Measurements from ENCODE around the gene KRTAP4-1. TPM values are rescaled to one million over a fixed set of nuclear protein-coding genes. Genes with fewer than 3 reads are reported as not detected.

The KRTAP4-1 gene
- total and polyA plus RNA-seq, 2 donors (not counting 3 experiments of a cell fraction or from before 2014, with no cell fraction given): not detected

DNA sequence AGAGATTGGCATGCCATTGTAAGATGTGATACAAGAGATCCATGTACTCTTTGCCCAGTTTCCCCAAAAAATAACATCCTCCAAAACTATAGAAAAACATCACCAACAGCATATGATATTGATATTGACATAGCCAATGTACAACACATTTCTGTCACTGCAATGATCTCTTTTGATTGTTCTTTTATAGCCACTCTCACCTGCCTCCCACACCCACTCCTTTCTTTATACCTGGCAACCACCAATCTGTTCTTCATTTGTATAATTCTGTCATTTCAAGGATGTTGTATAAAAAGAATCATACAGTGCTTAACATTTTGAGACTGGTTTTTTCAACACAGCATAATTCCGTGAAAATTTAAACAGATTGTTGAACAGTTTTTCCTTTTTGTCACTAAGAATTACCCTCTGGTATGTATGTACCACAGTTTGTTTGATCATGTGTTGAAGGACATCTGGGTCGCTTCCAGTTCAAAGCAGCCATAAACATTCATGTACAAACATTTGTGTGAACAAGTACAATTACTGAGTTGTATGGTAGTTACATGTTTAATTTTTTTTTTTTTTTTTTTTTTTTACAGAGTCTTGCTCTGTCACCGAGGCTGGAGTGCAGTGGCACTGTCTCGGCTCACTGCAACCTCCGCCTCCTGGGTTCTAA, 14.8 kb upstream of the KRTAP4-1 start:
- FAIRE-seq: no peak

More for the DNA sequence above, 14.8 kb upstream of the KRTAP4-1 start:
- H3K27me3 ChIP-seq (ENCODE audit: control insufficient read depth in 2 of 2, insufficient read depth in 2 of 2, low read length in 2 of 2): no peaks in the 10 kb centered on the region
- no peak for TF ChIP-seq POLR2AphosphoS5 (IDR thresholded peaks at IDR 0.05; ENCODE audit: insufficient read depth, low read depth, low read length)
- no peak for TF ChIP-seq JUN (IDR thresholded peaks at IDR 0.05; ENCODE audit: borderline replicate concordance, insufficient read depth, insufficient read length, low read depth)
- TF ChIP-seq MYC (IDR thresholded peaks at IDR 0.05; ENCODE audit: low read depth, low read length): no peak
- TF ChIP-seq, protein P1, sequence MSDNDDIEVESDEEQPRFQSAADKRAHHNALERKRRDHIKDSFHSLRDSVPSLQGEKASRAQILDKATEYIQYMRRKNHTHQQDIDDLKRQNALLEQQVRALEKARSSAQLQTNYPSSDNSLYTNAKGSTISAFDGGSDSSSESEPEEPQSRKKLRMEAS (IDR thresholded peaks at IDR 0.05; ENCODE audit: insufficient read depth, insufficient read length): no peak
- TF ChIP-seq POLR2A (IDR thresholded peaks at IDR 0.05; ENCODE audit: low read depth, low read length): no peak
- no peak for TF ChIP-seq GATA2 (IDR thresholded peaks at IDR 0.05; ENCODE audit: insufficient read depth, insufficient read length, low read depth, low read length)
- no peak for TF ChIP-seq FOS (IDR thresholded peaks at IDR 0.05; ENCODE audit: borderline replicate concordance, insufficient read depth, low read length)
- TF ChIP-seq EZH2 (IDR thresholded peaks at IDR 0.05; ENCODE audit: borderline replicate concordance, low read depth, low read length, severe bottlenecking): no peak
- TF ChIP-seq CTCF (IDR thresholded peaks at IDR 0.05; ENCODE audit: extremely low read depth in 1 of 2, insufficient read depth in 1 of 2, low read depth in 1 of 2, low read length in 2 of 2): no peak
- H3K27ac ChIP-seq (ENCODE audit: insufficient read depth, low read depth, low read length): no peak overlapping the region
- H3K4me3 ChIP-seq (replicated peaks in 1 of 3; ENCODE audit: insufficient read depth in 1 of 3, low read depth in 1 of 3, low read length in 3 of 3): no peak overlapping the region
- intact Hi-C loops (cut with micrococcal nuclease): no loop called here
- H3K79me2 ChIP-seq (ENCODE audit: control insufficient read depth, insufficient read depth, low read length): no peaks in the 10 kb centered on the region
- ChIA-PET CTCF (no interaction called here), POLR2A (no interaction called here)
- dilution Hi-C loops (cut with MboI; ENCODE audit: extremely low pct_ligation_motif_present, low sequenced_read_pairs): no loop called here
- DNase-seq (ENCODE audit: low read depth, low spot score): no peak
- H2AFZ ChIP-seq (ENCODE audit: low read depth, low read length): no peak overlapping the region
- no peaks in the 10 kb centered on the region for H3K4me1 ChIP-seq (ENCODE audit: control insufficient read depth, extremely low read depth, insufficient read depth, low read length)
- BruUV-seq (replicated peaks): no TSS peak
- H3K9me1 ChIP-seq (replicated peaks; ENCODE audit: control insufficient read depth, extremely low read depth, insufficient read depth, low read length): no peaks in the 10 kb centered on the region
- H3K36me3 ChIP-seq (ENCODE audit: control insufficient read depth in 2 of 2, extremely low read depth in 1 of 2, insufficient read depth in 2 of 2, low read length in 2 of 2): no peaks in the 10 kb centered on the region
- H4K20me1 ChIP-seq (replicated peaks; ENCODE audit: control insufficient read depth, extremely low read depth, insufficient read depth, low read length): no peaks in the 10 kb centered on the region
- no peaks in the 10 kb centered on the region for H3K9me3 ChIP-seq (replicated peaks; ENCODE audit: control insufficient read depth, insufficient read depth, low read length)
- H3K9ac ChIP-seq (replicated peaks; ENCODE audit: extremely low read depth, insufficient read depth, low read length): no peak overlapping the region
- no peak overlapping the region for H3K4me2 ChIP-seq (ENCODE audit: insufficient read depth, low read length)
